Heart left ventricle (tissue), 13 donors: ENCODE results near the gene A2ML1.
"Not testable (repeated sequence)": the region's sequence is repeated elsewhere in the genome, so short reads cannot be mapped to it uniquely, and the experiment has no call there.

Experiments used
- CTCF ChIP-seq, 12 donors: fragments of 200-600 bp; sonication (generic) in 4 of 12; IDR thresholded peaks; one replicate each; pipeline versions ENCODE4 v1.5.0 to v1.8.0; 2018 to 2022; ENCODE audit warnings: antibody characterized with exemption in 12 of 12, mild to moderate bottlenecking in 5 of 12
- POLR2A ChIP-seq, 2 donors: fragments of 450-650 bp; IDR thresholded peaks; one replicate each; pipeline ENCODE4 v1.6.1; 2017; ENCODE audit warnings: antibody characterized with exemption in 2 of 2, mild to moderate bottlenecking in 2 of 2, moderate library complexity in 2 of 2
- donor health status: ischemic (EF 13 %, LVEDD 7.1; RV severe dilation, severe dysfunction).
- donor health status: DM: no; HTN: yes; CAD: no.
- donor health status: DM: no; HTN: no; CAD: no.
- donor health status: ischemic (EF 25% LVEDD 6.9; RV normal size, moderate dysfunction).
- donor health status: ischemic (EF 25% LVEDD 5.7; RV mildly dilated, moderate dysfunction).
- donor health status: ischemic (EF 35%, LVEDD 5.7; RV mildly dilated, moderate dysfunction).
- donor health status: nonischemic (EF 11% LVEDD 7.7; RV severe dilation, severe dysfunction).
- donor health status: DM: yes; HTN: yes; CAD: no.
- donor health status: PGD.
- donor health status: ischemic (EF 29% LVEDD 5.4; RV normal size, mild dysfunction).
- donor health status: nonischemic (EF 23%, LVEDD 6.1; RV moderate dilation, normal function).

GRCh38 chr12:8820676-8821407 lies 1.6 kb upstream of the A2ML1 start:
- TF ChIP-seq POLR2A, CTCF (IDR thresholded peaks at IDR 0.05): not testable (repeated sequence)
